Erythroblast (primary cell): ENCODE data around the gene CPED1.

Experiments
- GATA1 ChIP-seq: IDR thresholded peaks from 2 replicates; pipeline ENCODE4 v1.6.1; 2011; ENCODE audit warnings: low read depth, mild to moderate bottlenecking, control low read depth, low read length, moderate library complexity
- POLR2A ChIP-seq: IDR thresholded peaks from 2 replicates; pipeline ENCODE4 v1.6.1; 2011; ENCODE audit warnings: mild to moderate bottlenecking, low read length

GRCh38 chr7:121228779-121229178 lies 240.3 kb downstream of the CPED1 start:
- TF ChIP-seq POLR2A: no peak
- TF ChIP-seq GATA1: no peak
